Measurements from ENCODE around the gene CCL17.

Gene CCL17

DNA sequence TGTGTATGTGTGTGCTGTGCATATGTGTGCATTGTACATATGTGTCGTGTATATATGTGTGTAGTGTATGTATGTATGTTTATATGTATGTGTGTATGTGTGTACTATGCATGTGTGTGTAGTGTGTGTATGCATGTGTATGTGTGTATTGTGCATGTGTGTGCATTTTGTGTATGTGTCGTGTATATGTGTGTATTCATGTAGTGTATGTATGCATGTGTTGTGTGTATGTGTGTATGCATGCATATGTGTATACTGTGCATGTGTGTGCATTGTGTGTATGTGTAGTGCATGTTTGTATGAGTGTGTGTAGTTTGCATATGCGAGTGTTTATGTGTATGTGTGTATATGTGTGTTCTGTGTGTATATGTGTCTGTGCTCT lies 15.5 kb upstream of the CCL17 start:
- Histone ChIP-seq H3K14ac (ENCODE audit: low read length) (no peak overlapping the region), H2BK120ac (ENCODE audit: low read depth, low read length) (no peak overlapping the region), H3K36me3 (replicated peaks in 1 of 2; ENCODE audit: control insufficient read depth in 2 of 2, insufficient read depth in 2 of 2, low read length in 2 of 2) (no peaks in the 10 kb centered on the region), H2AK5ac (ENCODE audit: low read depth, low read length) (no peak overlapping the region), H3K27me3 (ENCODE audit: control insufficient read depth in 3 of 3, insufficient read depth in 3 of 3, low read depth in 1 of 3, low read length in 3 of 3) (no peaks in the 10 kb centered on the region), H3K4me3 (ENCODE audit: low read length in 2 of 2) (no peak overlapping the region), H3K23ac (ENCODE audit: low read depth, low read length, poor library complexity) (no peak overlapping the region), H3K18ac (ENCODE audit: low read length) (no peak overlapping the region), H3K4ac (ENCODE audit: low read length) (no peak overlapping the region), H3K79me1 (ENCODE audit: low read depth, low read length) (no peaks in the 10 kb centered on the region), H3K9me3 (replicated peaks in 1 of 2; ENCODE audit: control insufficient read depth in 2 of 2, insufficient read depth in 1 of 2, low read depth in 1 of 2, low read length in 2 of 2) (no peaks in the 10 kb centered on the region), H3K9ac (ENCODE audit: low read depth, low read length, poor library complexity) (no peak overlapping the region), H3K27ac (replicated peaks; ENCODE audit: low read length) (no peak overlapping the region), H2BK5ac (ENCODE audit: low read length) (no peak overlapping the region), H3K4me1 (ENCODE audit: control insufficient read depth in 2 of 2, insufficient read depth in 1 of 2, low read depth in 1 of 2, low read length in 2 of 2) (peaks cover 6% of the 10 kb centered on the region in 2 donors), H4K8ac (ENCODE audit: low read depth, low read length) (no peak overlapping the region), H3K4me2 (ENCODE audit: insufficient read depth, low read length, poor library complexity, severe bottlenecking) (no peak overlapping the region), H4K91ac (ENCODE audit: low read depth, low read length, poor library complexity) (no peak overlapping the region), H2BK12ac (ENCODE audit: low read length) (no peak overlapping the region), H2AFZ (ENCODE audit: low read length) (no peak overlapping the region), H2BK15ac (ENCODE audit: low read length) (no peak overlapping the region)
- no peak for DNase-seq (ENCODE audit: low spot score)
- 100% methylated on average over 1 of the region's 3 CpGs; no CpG with 5 or more reads in 1 of the 2 donors for WGBS, 2 donors (ENCODE audit: extremely low coverage in 2 of 2, insufficient read length in 2 of 2, insufficient replicate concordance in 1 of 2)

DNA sequence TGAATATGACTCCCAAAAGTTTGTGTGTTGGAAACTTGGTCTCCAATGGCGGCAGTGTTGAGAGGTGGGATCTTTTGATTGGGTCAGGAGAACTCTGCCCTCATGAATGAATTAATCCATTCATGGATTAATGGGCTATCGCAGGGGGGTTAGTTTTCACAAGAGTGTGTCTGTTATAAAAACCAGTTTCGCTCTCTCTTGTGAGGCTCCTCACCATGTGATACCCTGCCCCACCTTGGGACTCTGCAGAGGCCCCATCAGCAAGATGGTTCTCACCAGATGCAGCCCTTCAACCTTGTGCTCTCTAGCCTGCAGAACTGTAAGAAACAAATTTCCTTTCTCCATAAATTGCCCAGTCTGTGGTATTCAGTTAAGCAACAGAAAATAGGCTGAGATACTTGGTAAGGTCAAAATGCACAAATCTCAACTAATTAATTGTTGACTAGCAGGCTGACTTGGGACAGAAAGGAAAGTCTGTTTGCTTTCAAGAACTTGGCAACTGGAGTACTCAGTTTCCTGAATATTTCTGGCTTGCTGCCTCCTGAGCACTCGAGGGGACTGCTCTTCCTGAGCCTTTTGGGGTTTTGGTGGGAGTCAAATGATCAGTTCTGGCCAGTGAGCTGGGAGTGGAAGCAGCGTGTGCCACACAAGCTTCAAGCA lies 13.8 kb upstream of the CCL17 start:
- no peaks in the 10 kb centered on the region for H3K27me3 ChIP-seq (ENCODE audit: control insufficient read depth in 3 of 3, insufficient read depth in 3 of 3, low read depth in 1 of 3, low read length in 3 of 3)
- H3K18ac ChIP-seq (ENCODE audit: low read length), result no peak overlapping the region
- no peak overlapping the region for H2BK120ac ChIP-seq (ENCODE audit: low read depth, low read length)
- peaks cover 5 to 6% of the 10 kb centered on the region in 2 donors for H3K4me1 ChIP-seq (ENCODE audit: control insufficient read depth in 2 of 2, insufficient read depth in 1 of 2, low read depth in 1 of 2, low read length in 2 of 2)
- no peak overlapping the region for H2AFZ ChIP-seq (ENCODE audit: low read length)
- H3K4me3 ChIP-seq (ENCODE audit: low read length in 2 of 2), result no peak overlapping the region
- no peak overlapping the region for H3K4ac ChIP-seq (ENCODE audit: low read length)
- H3K27ac ChIP-seq (replicated peaks; ENCODE audit: low read length), result no peak overlapping the region
- H4K8ac ChIP-seq (ENCODE audit: low read depth, low read length), result no peak overlapping the region
- H2BK15ac ChIP-seq (ENCODE audit: low read length), result no peak overlapping the region
- H4K91ac ChIP-seq (ENCODE audit: low read depth, low read length, poor library complexity), result no peak overlapping the region
- no peaks in the 10 kb centered on the region for H3K9me3 ChIP-seq (replicated peaks in 1 of 2; ENCODE audit: control insufficient read depth in 2 of 2, insufficient read depth in 1 of 2, low read depth in 1 of 2, low read length in 2 of 2)
- H3K36me3 ChIP-seq (replicated peaks in 1 of 2; ENCODE audit: control insufficient read depth in 2 of 2, insufficient read depth in 2 of 2, low read length in 2 of 2), result no peaks in the 10 kb centered on the region
- WGBS, 2 donors (ENCODE audit: extremely low coverage in 2 of 2, insufficient read length in 2 of 2, insufficient replicate concordance in 1 of 2), result no CpG with 5 or more reads among the region's 5 CpGs
- H3K79me1 ChIP-seq (ENCODE audit: low read depth, low read length), result no peaks in the 10 kb centered on the region
- DNase-seq (ENCODE audit: low spot score), result no peak
- H3K9ac ChIP-seq (ENCODE audit: low read depth, low read length, poor library complexity), result no peak overlapping the region
- no peak overlapping the region for H2BK5ac ChIP-seq (ENCODE audit: low read length)
- no peak overlapping the region for H2BK12ac ChIP-seq (ENCODE audit: low read length)
- H3K4me2 ChIP-seq (ENCODE audit: insufficient read depth, low read length, poor library complexity, severe bottlenecking), result no peak overlapping the region
- H3K23ac ChIP-seq (ENCODE audit: low read depth, low read length, poor library complexity), result no peak overlapping the region
- no peak overlapping the region for H2AK5ac ChIP-seq (ENCODE audit: low read depth, low read length)
- H3K14ac ChIP-seq (ENCODE audit: low read length), result no peak overlapping the region

DNA sequence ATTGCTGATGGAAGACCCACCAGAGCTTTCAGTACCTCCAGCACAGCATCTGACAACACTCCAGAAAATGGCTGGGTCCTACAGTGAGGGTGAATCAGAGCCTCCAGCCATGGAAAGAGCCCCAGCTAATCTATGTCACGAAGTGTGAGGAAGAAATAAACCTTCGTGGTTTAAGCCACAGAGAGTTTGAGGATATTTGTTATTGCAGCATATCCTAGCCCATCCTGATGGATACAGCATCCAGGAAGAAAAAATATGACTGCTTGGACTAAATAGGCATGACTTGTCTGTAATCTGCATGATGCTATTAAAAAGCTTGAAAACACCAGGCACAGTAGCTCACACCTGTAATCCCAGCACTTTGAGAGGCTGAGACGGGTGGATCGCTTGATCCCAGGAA lies 13.3 kb upstream of the CCL17 start:
- Histone ChIP-seq H3K9me3 (replicated peaks in 1 of 2; ENCODE audit: control insufficient read depth in 2 of 2, insufficient read depth in 1 of 2, low read depth in 1 of 2, low read length in 2 of 2) (no peaks in the 10 kb centered on the region), H2BK120ac (ENCODE audit: low read depth, low read length) (no peak overlapping the region), H3K18ac (ENCODE audit: low read length) (no peak overlapping the region), H3K4me3 (ENCODE audit: low read length in 2 of 2) (no peak overlapping the region), H3K4me2 (ENCODE audit: insufficient read depth, low read length, poor library complexity, severe bottlenecking) (no peak overlapping the region), H3K4ac (ENCODE audit: low read length) (no peak overlapping the region), H3K23ac (ENCODE audit: low read depth, low read length, poor library complexity) (no peak overlapping the region), H3K14ac (ENCODE audit: low read length) (no peak overlapping the region), H3K4me1 (ENCODE audit: control insufficient read depth in 2 of 2, insufficient read depth in 1 of 2, low read depth in 1 of 2, low read length in 2 of 2) (peaks cover 4 to 5% of the 10 kb centered on the region in 2 donors), H2AK5ac (ENCODE audit: low read depth, low read length) (no peak overlapping the region), H2BK5ac (ENCODE audit: low read length) (no peak overlapping the region), H3K36me3 (replicated peaks in 1 of 2; ENCODE audit: control insufficient read depth in 2 of 2, insufficient read depth in 2 of 2, low read length in 2 of 2) (no peaks in the 10 kb centered on the region), H4K91ac (ENCODE audit: low read depth, low read length, poor library complexity) (no peak overlapping the region), H2AFZ (ENCODE audit: low read length) (no peak overlapping the region), H3K27ac (replicated peaks; ENCODE audit: low read length) (no peak overlapping the region), H3K79me1 (ENCODE audit: low read depth, low read length) (no peaks in the 10 kb centered on the region), H4K8ac (ENCODE audit: low read depth, low read length) (no peak overlapping the region), H2BK12ac (ENCODE audit: low read length) (no peak overlapping the region), H3K27me3 (ENCODE audit: control insufficient read depth in 3 of 3, insufficient read depth in 3 of 3, low read depth in 1 of 3, low read length in 3 of 3) (no peaks in the 10 kb centered on the region), H2BK15ac (ENCODE audit: low read length) (no peak overlapping the region), H3K9ac (ENCODE audit: low read depth, low read length, poor library complexity) (no peak overlapping the region)
- WGBS, 2 donors (ENCODE audit: extremely low coverage in 2 of 2, insufficient read length in 2 of 2, insufficient replicate concordance in 1 of 2), result no CpG with 5 or more reads among the region's 4 CpGs
- no peak for DNase-seq (ENCODE audit: low spot score)

GRCh38 chr16:57391708-57392107 lies 12.9 kb upstream of the CCL17 start:
- Histone ChIP-seq H3K27me3 (ENCODE audit: control insufficient read depth in 3 of 3, insufficient read depth in 3 of 3, low read depth in 1 of 3, low read length in 3 of 3) (no peaks in the 10 kb centered on the region), H2BK12ac (ENCODE audit: low read length) (no peak overlapping the region), H3K79me1 (ENCODE audit: low read depth, low read length) (no peaks in the 10 kb centered on the region), H2AK5ac (ENCODE audit: low read depth, low read length) (no peak overlapping the region), H2BK15ac (ENCODE audit: low read length) (no peak overlapping the region), H2AFZ (ENCODE audit: low read length) (no peak overlapping the region), H2BK5ac (ENCODE audit: low read length) (no peak overlapping the region), H3K23ac (ENCODE audit: low read depth, low read length, poor library complexity) (no peak overlapping the region), H3K14ac (ENCODE audit: low read length) (no peak overlapping the region), H3K9me3 (replicated peaks in 1 of 2; ENCODE audit: control insufficient read depth in 2 of 2, insufficient read depth in 1 of 2, low read depth in 1 of 2, low read length in 2 of 2) (no peaks in the 10 kb centered on the region), H2BK120ac (ENCODE audit: low read depth, low read length) (no peak overlapping the region), H3K4me2 (ENCODE audit: insufficient read depth, low read length, poor library complexity, severe bottlenecking) (no peak overlapping the region), H3K4ac (ENCODE audit: low read length) (no peak overlapping the region), H3K36me3 (replicated peaks in 1 of 2; ENCODE audit: control insufficient read depth in 2 of 2, insufficient read depth in 2 of 2, low read length in 2 of 2) (no peaks in the 10 kb centered on the region), H3K4me1 (ENCODE audit: control insufficient read depth in 2 of 2, insufficient read depth in 1 of 2, low read depth in 1 of 2, low read length in 2 of 2) (peaks cover 0 to under 1% of the 10 kb centered on the region in 2 donors), H4K8ac (ENCODE audit: low read depth, low read length) (no peak overlapping the region), H4K91ac (ENCODE audit: low read depth, low read length, poor library complexity) (no peak overlapping the region), H3K27ac (replicated peaks; ENCODE audit: low read length) (no peak overlapping the region), H3K9ac (ENCODE audit: low read depth, low read length, poor library complexity) (no peak overlapping the region), H3K18ac (ENCODE audit: low read length) (no peak overlapping the region), H3K4me3 (ENCODE audit: low read length in 2 of 2) (no peak overlapping the region)
- DNase-seq (ENCODE audit: low spot score), result no peak
- no CpG with 5 or more reads among the region's 5 CpGs for WGBS, 2 donors (ENCODE audit: extremely low coverage in 2 of 2, insufficient read length in 2 of 2, insufficient replicate concordance in 1 of 2)
